ENCODE measurements around the gene IFNK.

GRCh38 chr9:27514551-27514950 lies 9.5 kb upstream of the IFNK start:
- TF ChIP-seq CREB1 (CRISPR knock-in tag; IDR thresholded peaks at IDR 0.05; ENCODE audit: low read depth) (no peak), CTCF (conservative IDR thresholded peaks at IDR 0.05; ENCODE audit: low read depth in 2 of 2) (no peak), EZH2 (IDR thresholded peaks at IDR 0.05; ENCODE audit: low read depth, unreplicated experiment) (no peak), EZH2phosphoT487 (IDR thresholded peaks at IDR 0.05; ENCODE audit: unreplicated experiment) (no peak), JUNB (IDR thresholded peaks at IDR 0.05; ENCODE audit: unreplicated experiment) (no peak), POLR2AphosphoS5 (IDR thresholded peaks at IDR 0.05; ENCODE audit: low read depth) (no peak), REST (IDR thresholded peaks at IDR 0.05; ENCODE audit: unreplicated experiment) (no peak), NANOG (IDR thresholded peaks at IDR 0.05; ENCODE audit: borderline replicate concordance) (no peak), STAT1 (IDR thresholded peaks at IDR 0.05; ENCODE audit: unreplicated experiment) (no peak), ZNF331 (CRISPR knock-in tag; IDR thresholded peaks at IDR 0.05; ENCODE audit: low read depth) (no peak), ZNF462 (CRISPR knock-in tag; IDR thresholded peaks at IDR 0.05) (no peak)
